ENCODE data around the gene POMT1.

Gene POMT1

DNA sequence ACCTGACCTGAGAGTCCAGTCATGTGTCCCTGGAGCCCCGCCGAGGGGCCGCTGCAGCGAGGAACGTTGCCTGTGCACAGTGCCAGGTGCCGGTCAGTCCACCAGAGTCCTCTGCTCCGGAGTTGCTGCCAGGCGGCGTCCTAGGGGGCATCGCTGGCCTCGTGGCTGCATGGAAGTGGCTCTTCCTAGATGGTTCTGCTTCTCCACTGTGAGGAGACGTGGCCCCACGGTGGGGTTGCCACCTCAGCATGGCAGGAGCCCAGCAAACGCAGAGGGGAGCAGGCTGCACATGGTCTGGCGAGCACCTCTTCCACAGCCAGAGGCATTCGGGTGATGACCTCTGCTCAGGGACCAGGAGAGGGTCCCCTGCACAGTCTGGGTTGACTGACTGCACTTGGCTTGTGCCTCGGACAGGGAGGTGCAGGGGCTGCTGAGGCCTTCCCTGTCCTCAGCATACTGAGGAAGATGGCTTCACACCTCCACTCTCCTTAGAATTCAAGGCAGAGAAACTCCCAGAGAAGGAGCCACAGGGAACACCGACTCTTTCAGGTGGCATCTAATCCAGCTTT, 25.9 kb upstream of the POMT1 start:
- DNase-seq = no peak

GRCh38 chr9:131477367-131477766, 25.4 kb upstream of the POMT1 start:
- DNase-seq = no peak

DNA sequence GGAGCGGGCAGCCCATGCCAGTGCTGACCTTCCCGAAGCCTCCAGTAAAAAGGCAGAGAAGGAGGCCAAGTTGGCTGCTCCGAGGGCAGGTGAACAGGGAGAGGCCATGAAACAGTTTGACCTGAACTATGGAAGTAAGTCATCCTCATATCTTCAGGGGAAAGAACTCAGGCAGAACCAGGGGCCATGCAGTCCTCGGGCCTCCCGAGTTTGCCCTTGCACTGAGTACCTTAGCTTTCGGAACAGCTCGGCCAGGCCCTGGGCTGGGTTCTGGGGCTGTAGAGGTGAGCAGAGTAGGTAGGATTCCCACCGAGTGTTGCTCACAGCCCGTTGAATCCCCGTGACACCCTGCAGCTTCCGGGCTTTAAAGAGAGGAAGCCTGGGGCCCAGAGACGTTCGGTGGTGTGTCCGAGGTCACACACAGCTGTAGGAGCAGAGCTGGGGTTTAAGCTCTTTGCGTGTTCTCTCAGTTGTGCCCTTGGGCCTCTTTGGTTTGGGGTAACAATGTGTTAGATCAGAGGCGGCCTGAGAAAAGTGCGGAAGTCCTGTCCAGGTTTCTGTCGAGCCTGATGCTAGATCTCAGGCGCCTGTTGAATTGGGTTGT, 24.8 kb upstream of the POMT1 start:
- DNase-seq = no peak

DNA sequence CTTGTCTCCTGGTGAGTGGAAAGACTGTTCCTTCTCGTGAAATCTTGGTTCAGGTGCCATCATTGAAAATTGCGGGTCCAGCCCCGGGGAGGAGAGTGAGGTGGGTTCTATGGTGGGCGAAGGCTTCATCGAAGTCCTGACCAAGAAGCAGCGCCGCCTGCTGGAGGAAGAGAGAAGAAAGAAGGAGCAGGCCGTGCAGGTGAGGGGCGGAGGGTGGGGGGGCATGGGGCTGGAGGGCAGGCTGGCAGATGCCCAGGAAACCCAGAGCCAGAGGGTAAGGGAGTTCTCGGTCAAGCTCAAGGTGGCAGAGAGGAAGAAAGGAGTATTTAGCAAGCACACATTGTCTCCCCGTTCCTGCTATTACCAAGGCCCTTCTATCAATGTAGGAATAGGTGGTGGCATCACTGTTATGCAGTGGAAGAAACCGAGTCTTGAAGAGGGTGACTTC, 24.3 kb upstream of the POMT1 start:
- peak; percentile 56 for DNase-seq

DNA sequence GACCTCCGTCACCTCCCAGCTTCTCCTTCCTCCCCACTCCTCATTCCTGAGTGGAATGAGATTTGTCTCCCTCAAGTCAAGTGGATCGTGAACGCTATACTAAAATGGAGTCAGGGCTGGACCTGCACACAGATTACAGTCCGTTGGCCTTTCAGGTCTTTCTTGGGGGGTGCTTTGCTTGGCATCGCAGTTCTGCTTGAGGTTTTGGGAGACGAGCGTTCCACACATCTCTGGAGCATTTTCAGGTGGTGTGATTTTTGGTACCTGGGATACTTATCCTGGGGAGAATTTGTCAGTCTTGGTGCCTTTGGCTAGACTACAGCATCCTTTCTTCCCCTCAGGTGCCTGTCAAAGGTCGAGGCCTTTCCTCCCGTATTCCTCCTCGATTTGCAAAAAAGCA, 23.8 kb upstream of the POMT1 start:
- no peak for DNase-seq

DNA sequence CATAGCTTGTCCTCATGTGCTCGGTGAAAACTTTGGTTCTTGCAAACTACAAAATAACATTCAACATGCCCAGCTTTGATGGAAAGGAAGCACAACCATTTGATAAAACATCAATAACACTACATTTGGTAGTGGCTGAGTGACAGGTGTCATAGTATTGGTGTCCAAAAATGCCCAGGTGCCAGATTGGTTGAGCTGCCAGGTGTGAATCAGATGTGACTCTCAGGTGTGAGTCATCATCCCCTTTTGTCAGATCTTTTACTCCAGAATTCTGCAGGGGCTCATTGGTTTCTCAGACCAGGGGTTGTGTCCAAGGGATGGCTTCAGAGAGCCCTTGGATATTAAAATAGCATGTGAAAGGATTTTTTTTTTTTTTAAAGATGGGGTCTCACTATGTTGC, 22.5 kb upstream of the POMT1 start:
- no peak for DNase-seq

GRCh38 chr9:131481441-131482342, 21.0 kb upstream of the POMT1 start:
- no peak for DNase-seq

DNA sequence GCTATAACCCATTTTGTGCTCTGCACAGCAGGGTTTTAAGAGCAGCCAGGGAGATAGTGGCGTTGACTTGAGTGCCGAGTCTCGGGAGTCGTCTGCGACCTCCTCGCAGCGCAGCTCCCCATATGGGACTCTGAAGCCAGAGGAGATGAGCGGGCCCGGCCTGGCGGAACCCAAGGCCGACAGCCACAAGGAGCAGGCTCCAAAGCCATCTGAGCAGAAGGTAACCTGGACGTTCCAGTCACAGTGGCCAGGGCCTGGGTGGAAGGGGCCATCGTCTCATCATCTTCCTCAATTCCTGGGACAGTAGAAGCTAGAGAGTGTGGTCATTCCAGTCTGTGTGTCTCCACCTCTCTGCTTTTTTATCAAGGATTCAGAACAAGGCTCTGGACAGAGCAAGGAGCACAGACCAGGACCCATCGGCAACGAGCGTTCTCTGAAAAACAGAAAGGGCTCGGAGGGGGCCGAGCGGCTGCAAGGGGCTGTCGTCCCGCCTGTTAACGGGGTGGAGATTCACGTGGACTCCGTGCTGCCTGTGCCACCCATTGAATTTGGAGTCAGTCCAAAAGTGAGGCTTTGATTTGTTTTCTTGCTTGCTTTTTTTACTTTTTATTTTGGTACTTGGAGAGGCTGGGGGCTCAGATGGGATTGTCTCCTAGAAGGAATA, 20.2 kb upstream of the POMT1 start:
- no peak for DNase-seq

DNA sequence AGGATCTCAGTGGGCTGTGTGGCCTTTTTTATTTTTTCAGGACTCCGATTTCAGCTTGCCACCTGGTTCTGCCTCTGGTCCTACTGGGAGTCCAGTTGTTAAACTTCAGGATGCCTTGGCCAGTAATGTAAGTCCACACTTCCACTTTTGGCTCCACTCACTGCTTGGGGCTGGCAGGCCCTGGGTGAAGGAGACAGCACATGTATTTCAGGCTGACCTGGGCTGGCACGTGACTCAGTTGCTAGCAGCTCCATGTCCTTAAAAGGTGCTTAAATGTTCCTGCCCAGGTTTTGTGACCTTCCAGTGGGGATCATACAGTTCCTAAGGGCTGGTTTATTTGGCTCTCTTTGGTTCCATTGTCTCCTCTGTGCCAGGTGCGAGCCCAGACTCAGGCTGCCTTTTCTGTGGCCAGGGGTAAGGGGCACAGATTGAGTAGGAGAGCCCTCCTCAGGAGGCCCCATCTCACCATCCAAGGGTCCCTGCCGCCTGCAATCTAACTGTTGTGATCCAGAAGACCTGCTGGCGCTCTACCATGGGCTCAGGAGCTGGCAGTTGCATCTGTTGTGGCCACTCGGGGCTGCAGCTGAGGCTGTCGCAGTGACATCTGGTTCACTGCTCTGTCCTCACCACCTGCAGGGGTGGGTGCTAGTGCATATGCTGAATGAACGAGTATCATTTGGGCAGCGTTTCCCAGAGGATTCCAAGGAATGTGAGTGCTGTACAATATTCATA, 19.2 kb upstream of the POMT1 start:
- DNase-seq = no peak

GRCh38 chr9:131484051-131484445, 18.7 kb upstream of the POMT1 start:
- DNase-seq = no peak

GRCh38 chr9:131484560-131485185, 18.0 kb upstream of the POMT1 start:
- no peak for DNase-seq

- no peak for DNase-seq
Observed at GRCh38 chr9:131485206-131485605, 17.5 kb upstream of the POMT1 start.

- no peak for DNase-seq
Observed at GRCh38 chr9:131485728-131486422, 16.8 kb upstream of the POMT1 start.

DNA sequence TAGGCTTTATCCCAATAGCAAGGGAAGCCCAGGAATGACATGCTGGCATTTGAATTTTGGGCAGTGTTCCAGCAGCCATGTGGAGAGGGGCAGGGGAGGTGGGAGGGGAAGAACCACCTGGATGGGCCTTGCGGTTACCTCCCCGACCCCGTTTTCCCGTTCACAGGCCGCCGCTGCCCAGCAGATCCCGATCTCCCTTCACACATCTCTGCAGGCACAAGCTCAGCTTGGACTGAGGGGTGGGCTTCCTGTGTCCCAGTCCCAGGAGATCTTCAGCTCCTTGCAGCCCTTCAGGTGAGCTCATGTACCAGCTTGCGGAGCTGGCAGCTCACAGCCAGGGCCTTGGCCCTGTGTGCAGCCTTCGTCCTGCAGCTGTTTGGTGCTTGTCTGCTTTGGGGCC, 15.7 kb upstream of the POMT1 start:
- DNase-seq = no peak

DNA sequence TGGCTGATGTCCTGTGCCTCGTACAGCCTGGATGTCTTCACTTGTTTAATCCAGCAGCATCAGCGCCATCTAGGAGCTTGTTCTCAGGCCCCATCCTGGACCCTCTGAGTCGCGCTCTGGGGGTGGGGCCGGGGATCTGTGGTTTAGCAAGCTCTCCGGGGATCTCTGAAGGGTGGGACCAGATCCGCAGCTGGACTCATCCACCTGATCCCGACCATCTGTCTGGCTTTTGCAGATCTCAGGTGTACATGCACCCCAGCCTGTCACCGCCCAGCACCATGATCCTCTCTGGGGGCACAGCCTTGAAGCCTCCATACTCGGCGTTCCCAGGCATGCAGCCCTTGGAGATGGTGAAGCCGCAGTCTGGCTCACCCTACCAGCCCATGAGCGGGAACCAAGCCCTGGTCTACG, 15.1 kb upstream of the POMT1 start:
- DNase-seq = no peak

DNA sequence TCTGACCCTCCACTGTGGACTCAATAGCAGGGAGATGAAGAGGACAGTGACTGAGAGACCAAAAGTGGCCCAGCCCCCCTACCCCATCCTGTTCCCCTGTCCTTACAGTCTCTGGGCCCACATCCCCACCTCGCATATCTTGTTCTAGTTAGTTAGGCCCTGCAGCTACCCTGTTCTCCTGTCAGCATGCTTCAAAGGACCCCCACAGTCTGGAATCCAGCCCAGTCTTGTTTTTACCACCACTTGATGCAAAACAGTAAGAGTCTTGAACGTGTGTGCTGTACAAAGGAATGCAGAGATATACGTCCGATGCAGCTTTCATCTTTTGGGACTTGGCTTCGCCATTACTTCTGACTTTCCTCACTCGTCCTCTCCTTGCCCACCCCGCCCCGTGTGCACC, 12.2 kb upstream of the POMT1 start:
- no peak for DNase-seq

DNA sequence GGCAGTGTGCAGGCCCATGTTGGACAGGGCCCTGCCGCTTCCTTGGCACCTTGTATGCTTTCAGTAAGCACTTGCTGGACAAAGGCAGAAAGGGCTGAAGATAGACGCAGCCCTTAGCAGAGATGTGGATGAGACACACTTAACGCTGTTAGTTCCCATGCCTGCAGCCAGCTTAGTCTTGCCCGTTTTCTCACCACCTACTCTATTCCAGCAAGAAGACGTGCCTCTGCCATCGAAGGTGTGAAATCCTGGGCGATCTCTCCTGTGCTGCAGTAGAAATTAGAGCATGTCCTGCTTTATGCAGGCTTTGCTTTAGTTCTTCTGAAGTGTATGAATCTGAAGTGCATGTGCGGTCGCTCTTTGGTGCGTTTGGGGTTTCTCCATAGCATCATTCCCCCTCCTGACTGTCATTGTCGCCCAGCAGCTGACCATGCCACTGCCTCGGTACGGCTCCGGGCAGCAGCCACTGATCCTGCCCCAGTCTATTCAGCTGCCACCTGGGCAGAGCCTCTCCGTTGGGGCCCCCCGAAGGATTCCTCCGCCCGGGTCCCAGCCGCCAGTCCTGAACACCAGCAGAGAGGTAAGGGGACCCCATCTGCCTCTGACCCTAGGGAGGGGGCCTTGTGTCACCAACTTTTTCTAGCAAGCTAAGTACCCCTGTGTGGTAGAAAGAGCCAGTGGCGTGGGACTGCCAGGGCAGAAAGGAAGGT, 11.6 kb upstream of the POMT1 start:
- no peak for DNase-seq

GRCh38 chr9:131492070-131492469, 10.6 kb upstream of the POMT1 start:
- no peak for DNase-seq

GRCh38 chr9:131494296-131494870, 8.3 kb upstream of the POMT1 start:
- no peak for DNase-seq

DNA sequence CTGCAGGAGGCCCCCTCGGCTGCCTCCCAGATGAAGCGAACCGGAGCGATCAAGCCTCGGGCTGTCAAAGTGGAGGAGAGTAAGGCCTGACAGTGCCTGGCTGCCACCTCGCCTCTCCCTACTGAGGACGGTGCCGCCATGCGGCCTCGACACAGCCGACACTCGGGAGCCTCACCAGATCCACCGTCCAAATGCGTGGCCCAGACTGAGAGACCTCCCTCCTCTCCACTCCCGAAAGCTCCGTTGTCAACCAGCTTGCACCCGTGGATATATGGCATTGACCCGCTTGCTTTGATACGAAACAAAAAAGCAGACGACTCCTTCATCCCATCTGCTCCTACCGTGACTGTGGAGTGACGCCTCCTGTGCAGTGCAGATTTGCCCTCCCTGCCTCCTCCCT, 6.9 kb upstream of the POMT1 start:
- no peak for DNase-seq
